Measurements from ENCODE around the gene FAM110A. TPM values are rescaled to one million over a fixed set of nuclear protein-coding genes. Genes with fewer than 3 reads are reported as not detected.
"Not testable (repeated sequence)": the region's sequence is repeated elsewhere in the genome, so short reads cannot be mapped to it uniquely, and the experiment has no call there.

The FAM110A gene
- polyA plus RNA-seq, 3 donors: 2.7 to 5.3 (median 3.9) TPM

- 89 to 97% (median 96%) methylated on average over 7 of the region's 7 CpGs for WGBS, 3 donors
These were observed 7.0 kb downstream of the FAM110A start for GRCh38 chr20:840503-840857.

GRCh38 chr20:840858-841567, 7.5 kb downstream of the FAM110A start:
- WGBS, 3 donors: 10 to 22% (median 22%) methylated on average over 53 to 59 of the region's 59 CpGs
- no peak overlapping the region for H3K27ac ChIP-seq (ENCODE audit: low read depth, low read length)

More at GRCh38 chr20:840503-840857, 7.0 kb downstream of the FAM110A start:
- no peak overlapping the region for H3K27ac ChIP-seq (ENCODE audit: low read depth, low read length)

GRCh38 chr20:841568-842546, 8.3 kb downstream of the FAM110A start:
- no peak overlapping the region for H3K27ac ChIP-seq (ENCODE audit: low read depth, low read length)
- WGBS, 3 donors: 12 to 39% (median 35%) methylated on average over 55 to 62 of the region's 62 CpGs

GRCh38 chr20:842547-842940, 9.0 kb downstream of the FAM110A start:
- H3K27ac ChIP-seq (ENCODE audit: low read depth, low read length): no peak overlapping the region
- WGBS, 3 donors: 44 to 86% (median 78%) methylated on average over 2 of the region's 2 CpGs

- no peak overlapping the region for H3K27ac ChIP-seq (ENCODE audit: low read depth, low read length)
- 80 to 86% (median 84%) methylated on average over 9 of the region's 9 CpGs for WGBS, 3 donors
These were observed 10.4 kb downstream of the FAM110A start for GRCh38 chr20:843912-844311.

GRCh38 chr20:844473-845225, 11.1 kb downstream of the FAM110A start:
- no peak overlapping the region for H3K27ac ChIP-seq (ENCODE audit: low read depth, low read length)
- WGBS, 3 donors: 9 to 31% (median 14%) methylated on average over 44 to 47 of the region's 47 CpGs

- WGBS, 3 donors: 52 to 71% (median 52%) methylated on average over 40 to 50 of the region's 50 CpGs
These were observed 11.8 kb downstream of the FAM110A start for GRCh38 chr20:845226-845868.

DNA sequence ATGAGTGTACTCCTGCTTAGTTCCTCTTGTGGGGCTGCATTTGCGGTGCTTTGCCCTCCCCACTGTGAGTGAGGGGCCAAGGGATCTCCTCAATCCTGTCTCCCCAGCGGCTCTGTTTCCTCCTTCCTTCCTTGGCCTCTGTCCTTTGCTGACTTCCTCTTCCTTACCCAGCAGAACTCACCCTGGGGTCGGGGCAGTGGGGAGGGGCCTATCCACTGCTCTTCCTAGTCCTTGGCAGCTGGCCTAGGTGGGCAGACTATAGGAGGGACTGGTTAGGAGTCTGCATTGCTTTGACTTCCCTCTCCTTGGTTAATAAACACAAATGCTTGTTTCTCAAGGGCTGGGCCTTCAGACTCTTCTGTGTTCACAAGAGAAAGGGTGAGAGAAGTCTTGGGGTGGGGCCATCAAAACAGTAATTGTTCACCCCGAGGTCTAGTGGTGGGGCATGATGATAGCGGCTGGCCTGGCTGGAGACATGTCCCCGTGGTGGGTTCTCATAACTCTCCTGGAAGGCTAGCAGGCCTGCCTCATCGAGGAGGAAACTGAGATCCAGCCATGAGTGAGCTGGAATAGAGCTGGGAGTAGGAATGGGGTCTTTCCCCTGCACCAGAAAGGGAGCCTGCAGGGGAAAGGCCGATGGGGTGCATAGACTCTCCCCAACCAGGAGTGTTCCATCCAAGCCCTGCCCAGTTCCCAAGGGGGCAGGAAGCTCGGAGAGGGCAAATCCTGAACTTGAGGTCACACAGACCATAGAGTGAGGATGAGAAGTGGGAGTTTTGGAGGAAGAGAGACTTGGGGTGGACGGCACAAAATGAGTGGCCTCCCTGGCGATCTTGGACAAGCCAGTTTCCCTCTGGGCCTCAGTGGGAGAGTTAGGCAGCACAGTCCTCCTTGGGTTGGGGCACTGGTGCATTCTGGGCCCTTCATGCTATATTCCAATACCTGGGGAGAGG, 12.7 kb downstream of the FAM110A start:
- no peak overlapping the region for H3K27ac ChIP-seq (ENCODE audit: low read depth, low read length)
- WGBS, 3 donors: 48 to 75% (median 55%) methylated on average over 11 of the region's 11 CpGs

More at GRCh38 chr20:845226-845868, 11.8 kb downstream of the FAM110A start:
- no peak overlapping the region for H3K27ac ChIP-seq (ENCODE audit: low read depth, low read length)

DNA sequence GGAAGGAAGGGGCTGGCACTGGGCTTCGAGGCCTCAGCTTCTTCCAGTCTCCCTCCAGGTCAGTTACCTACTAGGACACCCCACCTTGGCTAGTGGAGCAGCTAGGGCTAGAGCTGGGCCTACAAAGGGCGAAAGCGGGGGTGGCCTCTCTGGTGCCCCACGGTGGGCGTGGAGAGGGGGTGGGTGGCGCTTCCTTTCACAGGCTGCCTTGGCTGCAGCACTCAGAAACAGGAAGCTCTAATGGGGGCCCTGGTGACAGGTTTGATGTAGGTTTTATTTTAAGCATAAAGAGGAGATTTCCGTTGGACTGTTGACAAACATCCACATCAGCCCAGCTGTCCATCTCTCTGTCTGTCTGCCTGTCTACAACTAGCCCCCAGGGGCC, 13.4 kb downstream of the FAM110A start:
- H3K27ac ChIP-seq (ENCODE audit: low read depth, low read length): no peak overlapping the region
- WGBS, 3 donors: 40 to 89% (median 44%) methylated on average over 7 of the region's 7 CpGs

- WGBS, 3 donors: 89 to 91% (median 91%) methylated on average over 5 of the region's 5 CpGs
- no peak overlapping the region for H3K27ac ChIP-seq (ENCODE audit: low read depth, low read length)
These were observed 14.7 kb downstream of the FAM110A start for GRCh38 chr20:848193-848592.

DNA sequence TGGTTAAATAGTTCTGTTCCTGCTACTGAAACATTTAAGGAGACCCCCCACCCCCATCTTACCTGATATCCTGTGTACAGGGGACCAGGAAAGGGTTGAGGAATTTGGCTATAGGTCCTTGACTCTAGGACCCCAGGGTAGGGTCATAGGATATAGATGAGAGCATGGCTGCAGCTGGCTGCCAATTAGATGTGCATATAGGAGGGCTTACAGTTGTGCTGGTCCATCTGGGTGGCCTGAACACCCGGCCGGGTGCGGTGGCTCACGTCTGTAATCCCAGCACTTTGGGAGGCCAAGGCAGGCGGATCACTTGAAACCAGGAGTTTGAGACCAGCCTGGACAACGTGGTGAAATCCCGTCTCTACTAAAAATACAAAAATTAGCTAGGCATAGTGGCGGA, 15.2 kb downstream of the FAM110A start:
- H3K27ac ChIP-seq (ENCODE audit: low read depth, low read length): not testable (repeated sequence)
- WGBS, 3 donors: 89 to 94% (median 94%) methylated on average over 8 of the region's 8 CpGs

GRCh38 chr20:853406-853996, 20.0 kb downstream of the FAM110A start:
- 89 to 98% (median 90%) methylated on average over 4 of the region's 4 CpGs for WGBS, 3 donors
- H3K27ac ChIP-seq (ENCODE audit: low read depth, low read length): no peak overlapping the region

GRCh38 chr20:854601-855000, 21.1 kb downstream of the FAM110A start:
- WGBS, 3 donors: 60 to 70% (median 69%) methylated on average over 6 of the region's 6 CpGs
- H3K27ac ChIP-seq (ENCODE audit: low read depth, low read length): no peak overlapping the region

- WGBS, 3 donors: 37 to 69% (median 46%) methylated on average over 11 of the region's 11 CpGs
- H3K27ac ChIP-seq (ENCODE audit: low read depth, low read length): no peak overlapping the region
These were observed 22.2 kb downstream of the FAM110A start for GRCh38 chr20:855466-856360.

GRCh38 chr20:856361-856775, 22.9 kb downstream of the FAM110A start:
- no peak overlapping the region for H3K27ac ChIP-seq (ENCODE audit: low read depth, low read length)
- WGBS, 3 donors: 41 to 68% (median 51%) methylated on average over 12 of the region's 12 CpGs

- WGBS, 3 donors: 76 to 85% (median 83%) methylated on average over 6 of the region's 6 CpGs
- H3K27ac ChIP-seq (ENCODE audit: low read depth, low read length): no peak overlapping the region
These were observed 24.5 kb downstream of the FAM110A start for GRCh38 chr20:858011-858410.
